ENCODE measurements around the gene GIMAP1. TPM values are rescaled to one million over a fixed set of nuclear protein-coding genes. Genes with fewer than 3 reads are reported as not detected.

The GIMAP1 gene
- total RNA-seq, 1 experiment from 2014 or later: 0.10 TPM

DNA sequence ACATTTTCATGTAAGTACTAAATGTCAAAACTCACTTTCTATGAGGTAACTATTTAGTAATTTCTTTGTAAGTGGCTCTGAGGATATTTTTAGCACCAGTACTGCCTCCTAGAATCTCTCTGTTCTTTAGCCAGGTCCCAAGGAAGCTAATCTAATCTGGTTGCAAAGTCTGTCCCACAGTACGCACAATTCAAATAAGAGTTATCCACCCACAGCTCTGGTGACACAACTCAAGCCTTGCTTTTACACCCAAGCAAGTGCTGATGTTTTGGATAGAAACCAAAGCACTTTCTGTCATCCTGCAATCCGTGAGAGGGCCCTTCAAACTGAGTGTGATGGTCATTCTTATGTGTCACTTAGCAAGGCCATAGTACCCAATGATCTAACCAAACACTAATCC is 35.3 kb downstream of the GIMAP1 start:
- Histone ChIP-seq H3K4me2 (ENCODE audit: low read length) (no peak overlapping the region), H4K20me1 (ENCODE audit: insufficient read depth) (no peaks in the 10 kb centered on the region), H3K9me3 (ENCODE audit: control insufficient read depth in 1 of 2, insufficient read depth in 1 of 2, low read depth in 1 of 2, low read length in 2 of 2) (no peaks in the 10 kb centered on the region), H3K27ac (ENCODE audit: low read depth, low read length) (no peak overlapping the region), H3K4me3 (replicated peaks in 1 of 2; ENCODE audit: low read depth in 1 of 2, low read length in 2 of 2) (no peak overlapping the region), H3K27me3 (ENCODE audit: insufficient read depth, low read length) (peaks cover 23% of the 10 kb centered on the region), H3K79me2 (ENCODE audit: insufficient read depth, low read length) (no peaks in the 10 kb centered on the region), H3K4me1 (ENCODE audit: control insufficient read depth in 1 of 2, insufficient read depth in 2 of 2, low read length in 2 of 2) (no peaks in the 10 kb centered on the region), H3K9me2 (ENCODE audit: insufficient read depth) (no peaks in the 10 kb centered on the region), H3K36me3 (ENCODE audit: control insufficient read depth in 1 of 2, insufficient read depth in 2 of 2, low read length in 2 of 2) (no peaks in the 10 kb centered on the region), H2AFZ (ENCODE audit: low read depth, low read length, poor library complexity, severe bottlenecking) (no peak overlapping the region), H3K9ac (ENCODE audit: low read length) (no peak overlapping the region)
- CTCF ChIA-PET: no interaction called here
- BruUV-seq (replicated peaks): no TSS peak
- TF ChIP-seq, protein P1, sequence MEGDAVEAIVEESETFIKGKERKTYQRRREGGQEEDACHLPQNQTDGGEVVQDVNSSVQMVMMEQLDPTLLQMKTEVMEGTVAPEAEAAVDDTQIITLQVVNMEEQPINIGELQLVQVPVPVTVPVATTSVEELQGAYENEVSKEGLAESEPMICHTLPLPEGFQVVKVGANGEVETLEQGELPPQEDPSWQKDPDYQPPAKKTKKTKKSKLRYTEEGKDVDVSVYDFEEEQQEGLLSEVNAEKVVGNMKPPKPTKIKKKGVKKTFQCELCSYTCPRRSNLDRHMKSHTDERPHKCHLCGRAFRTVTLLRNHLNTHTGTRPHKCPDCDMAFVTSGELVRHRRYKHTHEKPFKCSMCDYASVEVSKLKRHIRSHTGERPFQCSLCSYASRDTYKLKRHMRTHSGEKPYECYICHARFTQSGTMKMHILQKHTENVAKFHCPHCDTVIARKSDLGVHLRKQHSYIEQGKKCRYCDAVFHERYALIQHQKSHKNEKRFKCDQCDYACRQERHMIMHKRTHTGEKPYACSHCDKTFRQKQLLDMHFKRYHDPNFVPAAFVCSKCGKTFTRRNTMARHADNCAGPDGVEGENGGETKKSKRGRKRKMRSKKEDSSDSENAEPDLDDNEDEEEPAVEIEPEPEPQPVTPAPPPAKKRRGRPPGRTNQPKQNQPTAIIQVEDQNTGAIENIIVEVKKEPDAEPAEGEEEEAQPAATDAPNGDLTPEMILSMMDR (IDR thresholded peaks at IDR 0.05 in 2 of 3, conservative IDR thresholded peaks at IDR 0.05 in 1 of 3; ENCODE audit: borderline replicate concordance in 1 of 3, insufficient read depth in 1 of 3, low read depth in 2 of 3, low read length in 2 of 3): no peak
- no peak for TF ChIP-seq POLR2A (IDR thresholded peaks at IDR 0.05; ENCODE audit: borderline replicate concordance, extremely low read depth, insufficient read depth, insufficient read length)
- TF ChIP-seq, protein P2, sequence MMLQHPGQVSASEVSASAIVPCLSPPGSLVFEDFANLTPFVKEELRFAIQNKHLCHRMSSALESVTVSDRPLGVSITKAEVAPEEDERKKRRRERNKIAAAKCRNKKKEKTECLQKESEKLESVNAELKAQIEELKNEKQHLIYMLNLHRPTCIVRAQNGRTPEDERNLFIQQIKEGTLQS (IDR thresholded peaks at IDR 0.05): no peak
- TF ChIP-seq, protein P3, sequence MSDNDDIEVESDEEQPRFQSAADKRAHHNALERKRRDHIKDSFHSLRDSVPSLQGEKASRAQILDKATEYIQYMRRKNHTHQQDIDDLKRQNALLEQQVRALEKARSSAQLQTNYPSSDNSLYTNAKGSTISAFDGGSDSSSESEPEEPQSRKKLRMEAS (IDR thresholded peaks at IDR 0.05): no peak
- TF ChIP-seq POLR2AphosphoS5 (IDR thresholded peaks at IDR 0.05; ENCODE audit: low read depth, low read length): no peak
- TF ChIP-seq ELF1 (IDR thresholded peaks at IDR 0.05; ENCODE audit: borderline replicate concordance, low read depth): no peak
- no peak for TF ChIP-seq CBX3 (IDR thresholded peaks at IDR 0.05; ENCODE audit: low read depth)
- no peak for TF ChIP-seq FOSL1 (IDR thresholded peaks at IDR 0.05; ENCODE audit: low read depth)
- TF ChIP-seq EZH2 (IDR thresholded peaks at IDR 0.05): no peak
- no peak for TF ChIP-seq YY1 (IDR thresholded peaks at IDR 0.05; ENCODE audit: extremely low read depth, insufficient replicate concordance, low read depth, low read length)
- TF ChIP-seq, protein P4, sequence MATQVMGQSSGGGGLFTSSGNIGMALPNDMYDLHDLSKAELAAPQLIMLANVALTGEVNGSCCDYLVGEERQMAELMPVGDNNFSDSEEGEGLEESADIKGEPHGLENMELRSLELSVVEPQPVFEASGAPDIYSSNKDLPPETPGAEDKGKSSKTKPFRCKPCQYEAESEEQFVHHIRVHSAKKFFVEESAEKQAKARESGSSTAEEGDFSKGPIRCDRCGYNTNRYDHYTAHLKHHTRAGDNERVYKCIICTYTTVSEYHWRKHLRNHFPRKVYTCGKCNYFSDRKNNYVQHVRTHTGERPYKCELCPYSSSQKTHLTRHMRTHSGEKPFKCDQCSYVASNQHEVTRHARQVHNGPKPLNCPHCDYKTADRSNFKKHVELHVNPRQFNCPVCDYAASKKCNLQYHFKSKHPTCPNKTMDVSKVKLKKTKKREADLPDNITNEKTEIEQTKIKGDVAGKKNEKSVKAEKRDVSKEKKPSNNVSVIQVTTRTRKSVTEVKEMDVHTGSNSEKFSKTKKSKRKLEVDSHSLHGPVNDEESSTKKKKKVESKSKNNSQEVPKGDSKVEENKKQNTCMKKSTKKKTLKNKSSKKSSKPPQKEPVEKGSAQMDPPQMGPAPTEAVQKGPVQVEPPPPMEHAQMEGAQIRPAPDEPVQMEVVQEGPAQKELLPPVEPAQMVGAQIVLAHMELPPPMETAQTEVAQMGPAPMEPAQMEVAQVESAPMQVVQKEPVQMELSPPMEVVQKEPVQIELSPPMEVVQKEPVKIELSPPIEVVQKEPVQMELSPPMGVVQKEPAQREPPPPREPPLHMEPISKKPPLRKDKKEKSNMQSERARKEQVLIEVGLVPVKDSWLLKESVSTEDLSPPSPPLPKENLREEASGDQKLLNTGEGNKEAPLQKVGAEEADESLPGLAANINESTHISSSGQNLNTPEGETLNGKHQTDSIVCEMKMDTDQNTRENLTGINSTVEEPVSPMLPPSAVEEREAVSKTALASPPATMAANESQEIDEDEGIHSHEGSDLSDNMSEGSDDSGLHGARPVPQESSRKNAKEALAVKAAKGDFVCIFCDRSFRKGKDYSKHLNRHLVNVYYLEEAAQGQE (IDR thresholded peaks at IDR 0.05; ENCODE audit: low read depth): no peak
- RAD21 ChIA-PET (ENCODE audit: low non-redundant PET in 1 of 2, low total read pairs in 2 of 2, uncharacterized antibody in 2 of 2, unreplicated experiment in 2 of 2): no interaction called here
- intact Hi-C loops (cut with micrococcal nuclease): no loop called here
- POLR2A ChIA-PET: no interaction called here
- ATAC-seq: no peak
- DNase-seq (ENCODE audit: low read depth, low spot score): no peak

Measured in HCT116 (cell line).